Measurements from ENCODE around the gene PADI2. TPM values are rescaled to one million over a fixed set of nuclear protein-coding genes. Genes with fewer than 3 reads are reported as not detected.

Gene PADI2
- total and polyA plus RNA-seq, 2 donors (not counting 3 experiments of a cell fraction or from before 2014, with no cell fraction given): not detected

DNA sequence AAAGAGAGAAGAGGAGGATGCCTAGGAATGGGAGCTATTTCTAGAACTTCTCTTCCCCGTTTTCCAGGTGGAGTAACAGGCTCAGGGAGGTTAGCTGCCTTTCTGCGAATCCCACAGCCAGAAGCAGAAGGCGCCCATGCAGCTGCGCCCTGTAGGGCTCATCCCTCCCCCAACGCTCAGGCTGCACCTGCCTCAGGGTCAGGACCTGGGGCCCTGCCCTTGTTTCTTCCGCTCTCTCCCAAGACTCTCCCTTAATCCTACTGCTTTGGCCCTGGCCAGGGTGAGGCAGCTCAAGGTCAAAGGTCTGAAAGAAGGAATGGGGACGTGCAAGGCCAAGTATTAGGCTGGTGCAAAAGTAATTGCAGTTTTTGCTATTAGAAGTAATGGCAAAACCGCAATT lies 30.5 kb upstream of the PADI2 start:
- Histone ChIP-seq H2AFZ (ENCODE audit: low read depth, low read length) (no peak overlapping the region), H3K79me2 (ENCODE audit: control insufficient read depth, insufficient read depth, low read length) (no peaks in the 10 kb centered on the region), H3K9me1 (replicated peaks; ENCODE audit: control insufficient read depth, extremely low read depth, insufficient read depth, low read length) (no peaks in the 10 kb centered on the region), H3K9me3 (replicated peaks; ENCODE audit: control insufficient read depth, insufficient read depth, low read length) (no peaks in the 10 kb centered on the region), H3K9ac (replicated peaks; ENCODE audit: extremely low read depth, insufficient read depth, low read length) (no peak overlapping the region), H4K20me1 (replicated peaks; ENCODE audit: control insufficient read depth, extremely low read depth, insufficient read depth, low read length) (no peaks in the 10 kb centered on the region), H3K36me3 (ENCODE audit: control insufficient read depth in 2 of 2, extremely low read depth in 1 of 2, insufficient read depth in 2 of 2, low read length in 2 of 2) (no peaks in the 10 kb centered on the region), H3K27me3 (ENCODE audit: control insufficient read depth in 2 of 2, insufficient read depth in 2 of 2, low read length in 2 of 2) (peaks cover 18 to 21% of the 10 kb centered on the region in 2 experiments), H3K4me2 (ENCODE audit: insufficient read depth, low read length) (no peak overlapping the region), H3K27ac (ENCODE audit: insufficient read depth, low read depth, low read length) (no peak overlapping the region), H3K4me3 (replicated peaks in 1 of 3; ENCODE audit: insufficient read depth in 1 of 3, low read depth in 1 of 3, low read length in 3 of 3) (no peak overlapping the region), H3K4me1 (ENCODE audit: control insufficient read depth, extremely low read depth, insufficient read depth, low read length) (no peaks in the 10 kb centered on the region)
- no peak for FAIRE-seq
- no TSS peak for BruUV-seq (replicated peaks)
- DNase-seq (ENCODE audit: low read depth, low spot score): no peak
- TF ChIP-seq, protein P1, sequence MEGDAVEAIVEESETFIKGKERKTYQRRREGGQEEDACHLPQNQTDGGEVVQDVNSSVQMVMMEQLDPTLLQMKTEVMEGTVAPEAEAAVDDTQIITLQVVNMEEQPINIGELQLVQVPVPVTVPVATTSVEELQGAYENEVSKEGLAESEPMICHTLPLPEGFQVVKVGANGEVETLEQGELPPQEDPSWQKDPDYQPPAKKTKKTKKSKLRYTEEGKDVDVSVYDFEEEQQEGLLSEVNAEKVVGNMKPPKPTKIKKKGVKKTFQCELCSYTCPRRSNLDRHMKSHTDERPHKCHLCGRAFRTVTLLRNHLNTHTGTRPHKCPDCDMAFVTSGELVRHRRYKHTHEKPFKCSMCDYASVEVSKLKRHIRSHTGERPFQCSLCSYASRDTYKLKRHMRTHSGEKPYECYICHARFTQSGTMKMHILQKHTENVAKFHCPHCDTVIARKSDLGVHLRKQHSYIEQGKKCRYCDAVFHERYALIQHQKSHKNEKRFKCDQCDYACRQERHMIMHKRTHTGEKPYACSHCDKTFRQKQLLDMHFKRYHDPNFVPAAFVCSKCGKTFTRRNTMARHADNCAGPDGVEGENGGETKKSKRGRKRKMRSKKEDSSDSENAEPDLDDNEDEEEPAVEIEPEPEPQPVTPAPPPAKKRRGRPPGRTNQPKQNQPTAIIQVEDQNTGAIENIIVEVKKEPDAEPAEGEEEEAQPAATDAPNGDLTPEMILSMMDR (IDR thresholded peaks at IDR 0.05; ENCODE audit: extremely low read depth in 1 of 2, insufficient read depth in 1 of 2, low read depth in 1 of 2, low read length in 2 of 2): no peak
- no peak for TF ChIP-seq EZH2 (IDR thresholded peaks at IDR 0.05; ENCODE audit: borderline replicate concordance, low read depth, low read length, severe bottlenecking)
- TF ChIP-seq, protein P2, sequence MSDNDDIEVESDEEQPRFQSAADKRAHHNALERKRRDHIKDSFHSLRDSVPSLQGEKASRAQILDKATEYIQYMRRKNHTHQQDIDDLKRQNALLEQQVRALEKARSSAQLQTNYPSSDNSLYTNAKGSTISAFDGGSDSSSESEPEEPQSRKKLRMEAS (IDR thresholded peaks at IDR 0.05; ENCODE audit: insufficient read depth, insufficient read length): no peak
- TF ChIP-seq GATA2 (IDR thresholded peaks at IDR 0.05; ENCODE audit: insufficient read depth, insufficient read length, low read depth, low read length): no peak
- TF ChIP-seq FOS (IDR thresholded peaks at IDR 0.05; ENCODE audit: borderline replicate concordance, insufficient read depth, low read length): no peak
- TF ChIP-seq MYC (IDR thresholded peaks at IDR 0.05; ENCODE audit: low read depth, low read length): no peak
- TF ChIP-seq JUN (IDR thresholded peaks at IDR 0.05; ENCODE audit: borderline replicate concordance, insufficient read depth, insufficient read length, low read depth): no peak
- TF ChIP-seq POLR2AphosphoS5 (IDR thresholded peaks at IDR 0.05; ENCODE audit: insufficient read depth, low read depth, low read length): no peak
- no peak for TF ChIP-seq POLR2A (IDR thresholded peaks at IDR 0.05; ENCODE audit: low read depth, low read length)
- dilution Hi-C loops (cut with MboI; ENCODE audit: extremely low pct_ligation_motif_present, low sequenced_read_pairs): no loop called here
- CTCF ChIA-PET: no interaction called here
- intact Hi-C loops (cut with micrococcal nuclease): no loop called here
- POLR2A ChIA-PET: no interaction called here
